Measurements from ENCODE around the gene KDM1A.
"Not testable (repeated sequence)": the region's sequence is repeated elsewhere in the genome, so short reads cannot be mapped to it uniquely, and the experiment has no call there.

KDM1A gene

GRCh38 chr1:23019094-23019862, at the start of gene KDM1A:
Gene KDM1A, plus strand, starts transcription at chr1:23019468. Its CDS starts 129 bp downstream, at chr1:23019597.
- peak; percentile 98 for DNase-seq

DNA sequence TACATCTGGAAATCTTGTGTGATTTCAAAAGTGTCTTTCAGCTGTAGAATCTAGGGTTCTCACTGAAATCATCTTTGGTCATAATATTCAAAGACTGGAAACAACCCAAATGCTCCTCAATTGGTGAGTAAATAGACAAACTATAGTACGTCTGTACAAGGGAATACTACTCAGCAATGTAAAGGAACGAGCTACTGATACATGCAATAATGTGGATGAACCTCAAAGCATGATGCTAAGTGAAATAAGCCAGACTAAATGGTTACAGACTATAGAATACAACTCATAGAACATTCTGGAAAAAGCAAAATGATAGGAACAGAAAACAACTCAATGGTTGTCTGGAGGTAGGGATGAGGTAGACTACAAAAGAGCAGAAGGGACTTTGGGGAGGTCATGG, 49.2 kb upstream of the KDM1A start:
- DNase-seq: no peak

DNA sequence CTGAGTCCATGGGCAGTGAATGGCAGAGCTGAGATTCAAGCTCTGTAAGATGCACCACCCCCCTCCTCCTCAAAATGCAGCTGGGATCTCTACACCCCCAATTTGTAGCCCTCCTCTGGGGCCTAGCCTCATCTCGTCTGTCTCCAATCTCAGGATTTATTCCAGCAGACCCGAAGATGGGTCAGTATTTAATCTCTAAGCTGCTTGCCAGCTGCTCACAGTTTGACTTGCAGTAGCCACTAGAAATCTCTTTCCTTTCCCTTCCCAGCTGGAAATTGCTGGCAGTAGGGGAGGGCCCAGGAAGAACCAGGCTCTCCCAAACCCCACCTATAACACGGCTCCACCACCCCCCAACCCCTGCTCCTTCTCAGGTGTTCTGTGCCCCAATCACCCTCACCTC, 48.1 kb upstream of the KDM1A start:
- no peak for DNase-seq

- peak; percentile 5 for DNase-seq
Observed at GRCh38 chr1:22971611-22972405, 47.5 kb upstream of the KDM1A start.

- DNase-seq: no peak
Observed at GRCh38 chr1:22972760-22973159, 46.5 kb upstream of the KDM1A start, which contains the start of gene LACTBL1. Gene LACTBL1, minus strand, starts transcription at chr1:22972866. Its CDS starts 550 bp downstream, at chr1:22972316.

- DNase-seq: no peak
Observed at GRCh38 chr1:22975694-22976093, 43.6 kb upstream of the KDM1A start.

- DNase-seq: no peak
Observed at GRCh38 chr1:22976127-22976460, 43.2 kb upstream of the KDM1A start.

DNA sequence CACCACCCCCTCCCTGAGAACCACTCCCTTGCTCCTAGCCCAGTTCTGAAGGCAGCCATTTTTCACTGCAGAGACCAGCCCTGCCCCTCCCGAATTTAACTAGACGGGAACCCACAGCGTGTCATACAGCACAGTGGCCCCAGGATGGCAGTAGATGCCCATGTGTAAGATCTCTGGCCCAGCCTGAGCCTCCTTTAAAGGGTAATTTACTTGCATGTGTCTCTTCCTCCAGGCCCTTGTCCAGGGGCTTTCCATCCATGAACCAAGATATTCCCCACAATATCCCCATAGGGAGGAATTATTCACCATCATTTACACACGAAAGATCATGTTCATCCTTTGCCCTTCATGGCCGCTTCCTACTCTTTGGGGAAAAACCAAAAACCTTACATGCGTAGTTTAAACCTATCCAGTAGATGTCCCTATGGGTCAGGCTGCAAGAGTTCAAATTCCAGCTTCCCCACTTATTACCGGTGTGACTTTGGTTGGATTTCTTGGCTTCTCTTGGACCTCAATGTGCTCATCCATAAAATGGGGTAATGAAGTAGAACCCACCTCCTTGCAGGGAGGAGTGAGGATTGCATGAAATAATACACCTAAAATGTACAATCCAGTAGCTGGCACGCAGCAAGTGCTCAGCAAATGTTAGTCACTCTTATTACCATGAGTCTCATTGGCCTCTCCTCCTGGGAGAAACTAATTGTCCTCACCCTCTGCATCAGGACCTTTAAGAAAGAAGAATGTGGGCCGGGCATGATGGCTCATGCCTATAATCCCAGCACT, 42.6 kb upstream of the KDM1A start:
- peak; percentile 87 for DNase-seq

DNA sequence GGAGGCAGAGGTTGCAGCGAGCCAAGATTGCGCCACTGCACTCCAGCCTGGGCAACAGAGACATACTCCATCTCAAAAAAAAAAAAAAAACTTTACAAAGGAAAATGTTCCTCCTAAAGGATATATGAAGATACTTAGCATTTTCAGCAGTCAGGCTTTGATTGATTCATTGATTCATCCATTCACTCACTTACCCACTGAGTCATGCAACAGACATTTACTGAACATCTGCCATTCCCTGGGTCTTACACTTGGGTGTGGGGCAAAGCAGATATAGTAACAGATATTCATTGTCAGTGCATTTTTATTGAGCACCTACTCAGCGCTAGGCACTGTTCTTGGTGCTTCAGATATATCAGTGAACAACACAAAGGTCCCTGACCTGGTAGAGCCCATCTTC, 41.0 kb upstream of the KDM1A start:
- DNase-seq: no peak

DNA sequence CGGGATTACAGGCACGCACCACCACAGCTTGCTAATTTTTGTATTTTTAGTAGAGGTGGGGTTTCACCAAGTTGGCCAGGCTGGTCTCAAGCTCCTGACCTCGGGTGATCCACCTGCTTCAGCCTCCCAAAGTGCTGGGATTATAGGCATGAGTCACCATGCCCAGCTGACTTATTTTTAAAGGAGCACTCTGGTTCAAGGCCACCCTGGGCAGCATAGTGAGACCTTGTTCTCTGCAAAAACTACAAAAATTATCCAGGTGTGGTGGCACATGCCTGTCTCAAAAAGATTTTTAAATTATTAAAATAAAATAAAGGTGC, 38.8 kb upstream of the KDM1A start:
- DNase-seq: not testable (repeated sequence)

GRCh38 chr1:22983944-22984343, 35.3 kb upstream of the KDM1A start:
- no peak for DNase-seq

DNA sequence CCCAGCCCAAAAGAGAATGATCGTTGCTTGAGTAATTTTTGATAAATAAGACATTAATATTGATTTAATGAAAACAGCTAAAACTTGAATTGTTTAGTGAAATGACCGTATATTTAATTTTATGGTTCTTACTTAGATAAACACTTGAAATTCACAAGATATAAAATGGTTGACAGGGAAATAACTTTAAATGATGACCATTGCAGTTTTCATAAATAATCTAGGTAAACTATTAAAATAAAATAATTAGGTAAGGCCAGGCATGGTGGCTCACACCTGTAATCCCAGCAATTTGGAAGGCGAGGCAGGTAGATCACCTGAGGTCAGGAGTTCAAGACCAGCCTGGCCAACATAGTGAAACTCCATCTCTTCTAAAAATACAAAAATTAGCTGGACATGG, 26.9 kb upstream of the KDM1A start:
- DNase-seq: not testable (repeated sequence)

DNA sequence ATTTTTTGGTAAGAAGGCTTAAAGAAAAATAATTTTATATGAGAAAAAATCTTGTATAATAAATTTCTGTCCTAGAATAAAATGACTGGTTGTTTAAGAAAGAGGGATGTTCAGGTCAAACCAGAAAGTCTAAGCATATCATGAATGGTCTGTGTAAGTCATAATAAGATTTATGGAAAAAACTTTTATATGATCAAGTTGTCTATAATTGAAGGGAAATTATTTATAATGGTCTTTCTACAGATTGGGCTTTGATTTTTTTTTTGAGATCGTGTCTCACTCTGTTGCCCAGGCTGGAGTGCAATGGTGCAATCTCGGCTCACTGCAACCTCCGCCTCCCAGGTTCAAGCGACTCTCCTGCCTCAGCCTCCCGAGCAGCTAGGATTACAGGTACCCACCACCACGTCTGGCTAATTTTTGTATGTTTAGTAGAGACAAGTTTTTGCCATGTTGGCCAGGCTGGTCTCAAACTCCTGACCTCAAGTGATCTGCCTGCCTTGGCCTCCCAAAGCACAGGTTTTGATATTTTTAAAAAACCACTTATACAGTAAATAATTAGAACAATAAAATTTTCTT, 26.0 kb upstream of the KDM1A start:
- not testable (repeated sequence) for DNase-seq

DNA sequence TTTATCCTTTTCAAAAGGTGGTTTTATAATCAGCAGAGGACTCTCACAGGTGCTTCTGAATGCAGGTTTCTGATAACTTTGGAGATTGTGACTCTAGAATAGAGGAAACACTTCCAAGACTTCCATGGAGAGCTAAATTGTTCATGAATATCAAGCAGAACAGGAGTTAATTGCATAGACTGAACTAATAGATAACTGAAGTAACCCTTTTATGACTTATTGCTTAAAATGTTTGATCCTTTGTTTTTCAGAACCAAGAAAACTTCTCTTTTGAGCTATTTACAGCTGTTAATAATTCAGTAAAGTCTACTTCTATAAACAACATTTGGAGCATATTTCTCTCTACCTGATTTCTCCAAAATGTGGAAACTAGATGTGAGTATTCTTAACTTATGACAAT, 23.5 kb upstream of the KDM1A start:
- DNase-seq: no peak

GRCh38 chr1:22997528-22997927, 21.7 kb upstream of the KDM1A start:
- not testable (repeated sequence) for DNase-seq

DNA sequence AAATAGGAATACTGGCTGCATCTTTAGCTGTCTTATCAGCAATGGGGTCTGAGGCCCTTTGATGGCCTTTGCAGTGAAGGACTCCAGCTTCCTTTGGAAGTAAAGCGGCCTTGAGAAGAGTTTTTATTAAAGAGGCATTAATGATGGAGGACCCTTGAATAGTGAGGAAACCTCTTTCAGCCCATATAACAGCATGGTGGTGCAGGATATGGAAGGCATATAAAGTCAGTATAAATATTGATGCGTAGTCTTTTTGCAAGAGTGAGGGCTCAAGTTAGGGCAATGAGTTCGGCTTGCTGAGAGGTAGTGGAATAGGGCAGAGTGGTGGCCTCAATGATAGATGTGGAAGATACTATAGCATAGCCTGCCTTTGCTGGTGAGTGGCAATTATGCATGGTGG, 19.1 kb upstream of the KDM1A start:
- DNase-seq: not testable (repeated sequence)

GRCh38 chr1:23002218-23002617, 17.1 kb upstream of the KDM1A start:
- DNase-seq: not testable (repeated sequence)

- no peak for DNase-seq
Observed at GRCh38 chr1:23004112-23004511, 15.2 kb upstream of the KDM1A start.

DNA sequence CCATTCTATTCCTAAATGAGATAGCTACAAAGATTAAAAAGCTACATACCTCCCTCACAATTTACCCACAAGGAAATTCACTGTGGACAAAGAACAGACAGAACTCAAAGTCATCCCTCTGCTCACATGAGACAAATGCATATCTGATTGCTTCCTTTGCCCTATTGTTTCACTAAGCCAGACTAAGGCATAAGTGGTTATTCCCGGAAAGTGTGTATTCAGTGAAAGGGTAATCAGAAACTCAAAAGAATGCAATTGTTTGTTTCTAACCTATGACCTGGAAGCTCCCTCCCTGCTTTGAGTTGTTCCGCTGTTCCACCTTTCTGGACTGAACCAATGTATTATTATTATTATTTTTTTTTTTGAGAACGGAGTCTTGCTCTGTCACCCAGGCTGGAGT, 14.5 kb upstream of the KDM1A start:
- not testable (repeated sequence) for DNase-seq

DNA sequence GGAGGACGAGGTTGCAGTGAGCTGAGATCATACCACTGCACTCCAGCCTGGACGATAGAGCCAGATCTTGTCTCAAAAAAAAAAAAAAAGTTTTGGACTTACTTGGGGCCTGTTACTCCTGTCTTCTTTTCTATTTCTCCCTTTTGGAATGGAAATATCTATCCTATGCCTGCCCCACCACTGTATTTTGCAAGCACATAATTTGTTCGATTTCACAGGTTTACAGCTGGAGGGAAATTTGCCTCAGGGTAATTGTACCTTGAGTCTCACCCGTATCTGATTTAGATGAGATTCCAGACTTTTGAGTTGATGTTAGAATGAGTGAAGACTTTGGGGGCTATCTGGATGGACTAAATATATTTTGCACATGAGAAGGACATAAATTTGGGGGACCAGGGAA, 12.2 kb upstream of the KDM1A start:
- no peak for DNase-seq

- no peak for DNase-seq
Observed at GRCh38 chr1:23008901-23009300, 10.4 kb upstream of the KDM1A start.

DNA sequence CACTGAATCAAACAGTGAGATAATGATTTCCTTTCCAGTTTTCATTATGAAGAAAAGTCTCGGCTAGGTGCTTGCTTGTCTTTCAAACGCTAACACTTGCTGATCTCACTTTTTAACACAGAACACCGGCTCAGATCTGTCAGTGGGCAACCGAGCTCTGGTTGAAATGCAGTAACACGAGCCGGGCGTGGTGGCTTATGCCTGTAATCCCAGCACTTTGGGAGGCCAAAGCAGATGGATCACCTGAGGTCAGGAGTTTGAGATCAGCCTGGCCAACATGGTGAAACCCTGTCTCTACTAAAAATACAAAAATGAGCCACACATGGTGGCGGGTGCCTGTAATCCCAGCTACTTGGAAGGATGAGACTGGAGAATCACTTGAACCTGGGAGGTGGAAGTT, 9.2 kb upstream of the KDM1A start:
- not testable (repeated sequence) for DNase-seq

GRCh38 chr1:23013657-23014056, 5.6 kb upstream of the KDM1A start:
- peak; percentile 31 for DNase-seq

All from NCI-H2227 treated with DMSO at 0.1 percent for 48 hours (cell line).